NCI-H446 (cell line): Measurements from ENCODE around the gene U2AF2.

Experiments
- DNase-seq, 2 experiments: peaks; one replicate each; lab custom pipeline; 2025; lab: John Stamatoyannopoulos, UW

Gene U2AF2

GRCh38 chr19:55643003-55643886 is 11.6 kb upstream of the U2AF2 start, which contains the start of gene ZNF581:
TSS of gene ZNF581 (plus strand) at chr19:55643649. CDS start at chr19:55644572, 923 bp downstream.
- peak; percentile 71 to 78 for DNase-seq

- DNase-seq: no peak
These were observed 11.0 kb upstream of the U2AF2 start for GRCh38 chr19:55643887-55644176.

GRCh38 chr19:55644191-55644833 is 10.5 kb upstream of the U2AF2 start:
- no peak for DNase-seq

- DNase-seq: no peak
These were observed 9.9 kb upstream of the U2AF2 start for GRCh38 chr19:55644842-55645511.

GRCh38 chr19:55645512-55645881 is 9.3 kb upstream of the U2AF2 start:
- DNase-seq: no peak

- peak in 1 of 2 experiments; percentile 31 for DNase-seq
These were observed 7.7 kb upstream of the U2AF2 start for GRCh38 chr19:55646889-55647731.

- peak; percentile 68 to 88 for DNase-seq
These were observed 6.9 kb upstream of the U2AF2 start, which contains the start of gene CCDC106 for GRCh38 chr19:55647732-55648584. TSS of gene CCDC106 (plus strand) at chr19:55648212. CDS start at chr19:55649047, 835 bp downstream.

GRCh38 chr19:55648585-55649267 is 6.1 kb upstream of the U2AF2 start:
- no peak for DNase-seq

- DNase-seq: no peak
These were observed 5.3 kb upstream of the U2AF2 start for GRCh38 chr19:55649268-55650125.

- DNase-seq: no peak
These were observed 4.7 kb upstream of the U2AF2 start for GRCh38 chr19:55650126-55650557.

GRCh38 chr19:55650602-55651230 is 4.1 kb upstream of the U2AF2 start:
- DNase-seq: no peak

- DNase-seq: no peak
These were observed 3.6 kb upstream of the U2AF2 start for GRCh38 chr19:55651236-55651635.

- DNase-seq: no peak
These were observed 2.3 kb upstream of the U2AF2 start for GRCh38 chr19:55652311-55653128.

- DNase-seq: peak; percentile 99 to 100
These were observed 1.0 kb upstream of the U2AF2 start for GRCh38 chr19:55653651-55654322.

- peak; percentile 99 to 100 for DNase-seq
These were observed 440 bp upstream of the U2AF2 start for GRCh38 chr19:55654323-55654867.

- no peak for DNase-seq
These were observed 809 bp downstream of the U2AF2 start for GRCh38 chr19:55655648-55656040.

GRCh38 chr19:55656552-55656951 is 1.7 kb downstream of the U2AF2 start:
- no peak for DNase-seq
